Panc1 (cell line): ENCODE measurements around the gene TCF25. TPM values are rescaled to one million over a fixed set of nuclear protein-coding genes. Genes with fewer than 3 reads are reported as not detected.
"Not testable (repeated sequence)": the region's sequence is repeated elsewhere in the genome, so short reads cannot be mapped to it uniquely, and the experiment has no call there.

Experiments
- ATAC-seq: fragments of 200-7000 bp; cut with Tn5 transposase; 2 replicates; pipeline ENCODE4 v1.9.1; 2020; ENCODE audit warnings: mild to moderate bottlenecking, moderate library complexity
- BruUV-seq: library from RNA; stranded (reverse); fragments of 400-500 nt; replicated peaks from 2 replicates; lab custom pipeline; 2021; lab: Mats Ljungman, UMichigan
- CTCF ChIA-PET: fragments of 300-600 bp; sonication (Branson Sonifier 250); formaldehyde crosslinking; loops from one replicate; lab custom pipeline; 2022; ENCODE audit warnings: antibody characterized with exemption; lab: Charles Lee
- POLR2A ChIA-PET: fragments of 300-600 bp; sonication (Branson Sonifier 250); formaldehyde crosslinking; loops from one replicate; lab custom pipeline; 2022; ENCODE audit warnings: antibody characterized with exemption; lab: Charles Lee
- DNase-seq: peaks from one replicate; pipeline ENCODE4 v3.0.0-alpha.2; 2010; ENCODE audit warnings: low read depth, low spot score
- H3K27ac ChIP-seq: 2 replicates; pipeline ENCODE4 v1.5.1; 2011; ENCODE audit warnings: mild to moderate bottlenecking, low read length, inconsistent platforms
- H3K27me3 ChIP-seq: fragments of 200-500 bp; sonication (Bioruptor generic); 2 replicates; pipeline ENCODE4 v1.6.0; 2014; ENCODE audit warnings: low read length, inconsistent platforms; ENCODE audit not compliant: control insufficient read depth, insufficient read depth
- H3K36me3 ChIP-seq: fragments of 200-500 bp; sonication (Bioruptor generic); 2 replicates; pipeline ENCODE4 v1.5.1; 2014; ENCODE audit warnings: inconsistent platforms, mild to moderate bottlenecking, low read length, moderate library complexity; ENCODE audit not compliant: control insufficient read depth, insufficient read depth
- H3K4me1 ChIP-seq: 2 replicates; pipeline ENCODE4 v1.5.1; 2011; ENCODE audit warnings: inconsistent platforms, mild to moderate bottlenecking, low read length, moderate library complexity; ENCODE audit not compliant: control insufficient read depth, insufficient read depth
- H3K4me3 ChIP-seq, 2 experiments: 2 replicates each; pipeline ENCODE4 v1.5.1; 2011 to 2012; ENCODE audit warnings: low read depth in 2 of 2, low read length in 2 of 2, mild to moderate bottlenecking in 2 of 2, inconsistent platforms in 1 of 2, moderate library complexity in 1 of 2
- H3K9me3 ChIP-seq: fragments of 200-500 bp; sonication (Bioruptor generic); 2 replicates; pipeline ENCODE4 v1.5.1; 2014; ENCODE audit warnings: low read depth, mild to moderate bottlenecking, inconsistent platforms, low read length, moderate library complexity; ENCODE audit not compliant: control insufficient read depth, insufficient read depth
- CTCF ChIP-seq: fragments of 450-650 bp; IDR thresholded peaks from 2 replicates; pipeline ENCODE4 v1.5.1; 2017; ENCODE audit warnings: mild to moderate bottlenecking
- POLR2AphosphoS5 ChIP-seq: IDR thresholded peaks from 2 replicates; pipeline ENCODE4 v1.6.1; 2012; ENCODE audit warnings: mild to moderate bottlenecking, low read depth, low read length, moderate library complexity
- REST ChIP-seq, 2 experiments: IDR thresholded peaks; 2 replicates each; pipeline ENCODE4 v1.6.1; 2011 to 2012; ENCODE audit warnings: low read depth in 2 of 2, control low read depth in 1 of 2, low read length in 1 of 2, mild to moderate bottlenecking in 1 of 2, moderate library complexity in 1 of 2; ENCODE audit not compliant: insufficient read depth in 1 of 2
- SIN3A ChIP-seq: IDR thresholded peaks from 2 replicates; pipeline ENCODE4 v1.6.1; 2012; ENCODE audit warnings: low read depth, mild to moderate bottlenecking, low read length, moderate library complexity, borderline replicate concordance; ENCODE audit not compliant: insufficient read depth
- TCF7L2 ChIP-seq: IDR thresholded peaks from 2 replicates; pipeline ENCODE4 v1.6.1; 2011; ENCODE audit warnings: mild to moderate bottlenecking, low read depth, low read length, inconsistent platforms
- in situ Hi-C: cut with HindIII; loops from 2 replicates; pipeline ENCODE4 v1.10.0; 2016; ENCODE audit warnings: low sequenced_read_pairs, low pct_unique_long_range_greater_than_20kb
- intact Hi-C: fragments of 100-400 bp; cut with micrococcal nuclease; formaldehyde crosslinking; loops from one replicate; pipeline ENCODE4 v1.10.0; 2022; ENCODE audit not compliant: unreplicated experiment
- total RNA-seq: library from RNA; stranded (reverse); gene quantifications from one replicate; pipeline ENCODE4 v1.2.1, GENCODE V29; 2021; ENCODE audit not compliant: unreplicated experiment

TCF25 gene
- total RNA-seq, 1 experiment from 2014 or later: 144 TPM

- ChIA-PET CTCF (no interaction called here), POLR2A (no interaction called here)
- TF ChIP-seq CTCF (no peak), REST (IDR thresholded peaks at IDR 0.05; ENCODE audit: insufficient read depth in 1 of 2, low read depth in 2 of 2, low read length in 1 of 2) (no peak), POLR2AphosphoS5 (no peak), SIN3A (no peak), TCF7L2 (no peak)
- intact Hi-C loops (no loop called here), in situ Hi-C loops (no loop called here)
- no peak for ATAC-seq
- Histone ChIP-seq H3K36me3 (peaks cover 3% of the 10 kb centered on the region; the same call in 1 of the 2 replicates), H3K9me3 (no peaks in the 10 kb centered on the region), H3K27me3 (no peaks in the 10 kb centered on the region), H3K4me3 (no peak overlapping the region), H3K4me1 (peaks cover 3% of the 10 kb centered on the region; the same call in 1 of the 2 replicates), H3K27ac (no peak overlapping the region)
- no peak for DNase-seq
- no TSS peak for BruUV-seq
Measured at GRCh38 chr16:89912627-89913026, 39.2 kb downstream of the TCF25 start.

DNA sequence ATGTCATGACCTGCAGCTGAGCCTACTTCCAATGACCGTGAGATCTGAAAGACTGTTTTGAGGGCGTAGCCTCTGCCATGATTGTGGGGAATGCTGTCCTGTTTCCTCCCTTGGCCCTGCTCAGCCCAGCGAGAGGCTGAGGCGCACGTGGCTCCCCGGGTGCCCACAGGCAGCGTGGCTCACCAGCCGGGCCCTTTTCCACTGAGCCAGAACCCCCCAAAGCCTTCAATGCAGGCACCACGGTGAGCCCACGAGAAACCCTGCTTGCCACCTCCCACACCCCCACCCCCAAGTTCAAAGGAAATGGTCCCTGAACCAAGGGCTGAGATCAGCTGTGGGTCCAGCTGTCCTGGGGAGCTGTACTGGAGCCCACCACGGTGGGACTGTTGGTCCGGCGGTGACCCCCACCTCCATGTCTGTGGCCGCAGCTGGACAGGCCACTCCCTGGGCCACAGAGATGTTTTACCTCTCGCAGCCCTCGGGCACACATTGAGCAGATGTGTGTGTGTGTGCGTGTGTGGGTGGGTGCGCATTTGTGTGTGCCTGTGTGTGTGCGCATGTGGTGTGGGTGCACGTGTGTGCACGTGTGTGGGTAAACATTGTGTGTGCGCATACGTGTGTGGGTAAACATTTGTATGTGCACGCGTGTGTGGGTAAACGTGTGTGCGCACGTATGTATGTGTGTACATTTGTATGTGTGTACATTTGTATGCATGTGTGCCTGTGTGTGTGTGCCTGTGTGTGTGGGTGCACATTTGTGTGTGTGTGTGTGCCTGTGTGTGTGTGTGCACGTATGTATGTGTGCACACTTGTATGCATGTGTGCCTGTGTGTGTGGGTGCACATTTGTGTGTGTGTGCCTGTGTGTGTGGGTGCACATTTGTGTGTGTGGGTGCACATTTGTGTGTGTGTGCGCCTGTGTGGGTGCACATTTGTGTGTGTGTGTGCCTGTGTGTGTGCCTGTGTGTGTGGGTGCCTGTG lies 40.3 kb downstream of the TCF25 start:
- intact Hi-C loops (no loop called here), in situ Hi-C loops (no loop called here)
- TF ChIP-seq REST (IDR thresholded peaks at IDR 0.05; ENCODE audit: insufficient read depth in 1 of 2, low read depth in 2 of 2, low read length in 1 of 2) (no peak), TCF7L2 (no peak), SIN3A (no peak)
- Histone ChIP-seq H3K27me3 (no peaks in the 10 kb centered on the region), H3K27ac (no peak overlapping the region), H3K4me3 (no peak overlapping the region), H3K9me3 (no peaks in the 10 kb centered on the region), H3K4me1 (peaks cover 4% of the 10 kb centered on the region; the same call in 1 of the 2 replicates), H3K36me3 (peaks cover 3% of the 10 kb centered on the region; the same call in 1 of the 2 replicates)
- DNase-seq (no peak), ATAC-seq (no peak)
- CTCF ChIA-PET: no interaction called here
- POLR2A ChIA-PET: no interaction called here
- BruUV-seq: no TSS peak

GRCh38 chr16:89914642-89915285 lies 41.4 kb downstream of the TCF25 start:
- H3K27me3 ChIP-seq, H3K9me3 ChIP-seq, BruUV-seq, H3K4me3 ChIP-seq, POLR2A ChIA-PET, H3K27ac ChIP-seq, H3K4me1 ChIP-seq, H3K36me3 ChIP-seq, in situ Hi-C loops, intact Hi-C loops, CTCF ChIA-PET, ATAC-seq, DNase-seq: not testable (repeated sequence)
